CD4-positive, CD25-positive, alpha-beta regulatory T cell (primary cell): Measurements from ENCODE around the gene TLX2. TPM values are rescaled to one million over a fixed set of nuclear protein-coding genes. Genes with fewer than 3 reads are reported as not detected.

Source experiments
- ATAC-seq, 2 donors: fragments of 150-1000 bp; cut with Tn5 transposase; one replicate each; pipeline ENCODE4 v1.10.0; 2021; ENCODE audit warnings: low read depth in 2 of 2, moderate number of reproducible peaks in 2 of 2, moderate library complexity in 1 of 2
- DNase-seq, 3 donors: peaks; one replicate each; pipeline versions ENCODE4 v3.0.0 to v3.0.0-alpha.2; 2012 to 2022; ENCODE audit warnings: mixed read lengths in 1 of 3
- H3K27ac ChIP-seq: one replicate; pipeline ENCODE4 v1.7.0; 2013; ENCODE audit warnings: mild to moderate bottlenecking, low read length; ENCODE audit not compliant: insufficient read depth, poor library complexity, severe bottlenecking
- H3K27me3 ChIP-seq: one replicate; pipeline ENCODE4 v1.7.0; 2013; ENCODE audit warnings: low read length; ENCODE audit not compliant: control insufficient read depth, insufficient read depth
- H3K36me3 ChIP-seq: one replicate; pipeline ENCODE4 v1.7.0; 2013; ENCODE audit warnings: mild to moderate bottlenecking, low read length, moderate library complexity; ENCODE audit not compliant: control insufficient read depth, insufficient read depth
- H3K4me1 ChIP-seq: 2 replicates; pipeline ENCODE4 v1.7.0; 2013; ENCODE audit warnings: mild to moderate bottlenecking, low read length; ENCODE audit not compliant: insufficient read depth, control insufficient read depth, poor library complexity, severe bottlenecking
- H3K4me3 ChIP-seq: one replicate; pipeline ENCODE4 v1.7.0; 2013; ENCODE audit warnings: low read depth, mild to moderate bottlenecking, low read length, moderate library complexity
- H3K9me3 ChIP-seq, 2 experiments: 1 replicate in 1 of 2; 2 replicates in 1 of 2; pipeline ENCODE4 v1.7.0; 2013; ENCODE audit warnings: low read length in 2 of 2, mild to moderate bottlenecking in 1 of 2, moderate library complexity in 1 of 2; ENCODE audit not compliant: control insufficient read depth in 2 of 2
- H3K27ac Mint-ChIP-seq, 3 donors: one replicate each; pipeline ENCODE4 v1.8.0; 2020 to 2022; ENCODE audit warnings: mild to moderate bottlenecking in 3 of 3, mixed read lengths in 3 of 3, moderate library complexity in 2 of 3
- H3K27me3 Mint-ChIP-seq: one replicate; pipeline ENCODE4 v1.8.0; 2022; ENCODE audit warnings: mild to moderate bottlenecking, mixed read lengths
- H3K36me3 Mint-ChIP-seq: one replicate; pipeline ENCODE4 v1.8.0; 2020; ENCODE audit warnings: mixed read lengths
- H3K4me1 Mint-ChIP-seq, 4 donors: one replicate each; pipeline ENCODE4 v1.8.0; 2020 to 2022; ENCODE audit warnings: mixed read lengths in 4 of 4, mild to moderate bottlenecking in 1 of 4
- H3K4me3 Mint-ChIP-seq, 4 donors: one replicate each; pipeline ENCODE4 v1.8.0; 2020 to 2022; ENCODE audit warnings: mild to moderate bottlenecking in 4 of 4, mixed read lengths in 4 of 4, moderate library complexity in 3 of 4
- H3K9me3 Mint-ChIP-seq, 7 donors: one replicate each; pipeline ENCODE4 v1.8.0; 2020 to 2022; ENCODE audit warnings: mixed read lengths in 7 of 7, mild to moderate bottlenecking in 3 of 7, moderate library complexity in 2 of 7
- polyA plus RNA-seq, 4 donors: library from polyadenylated mRNA; unstranded; fragments of 300-500 nt; fragmentation: Illumina TruSeq; gene quantifications; one replicate each; pipeline ENCODE4 v1.2.3, GENCODE V29; 2021
- total RNA-seq: library from RNA; stranded (reverse); gene quantifications from one replicate; pipeline ENCODE4 v1.2.3, GENCODE V29; 2022

The TLX2 gene
- total and polyA plus RNA-seq, 5 donors from 2014 or later: 0.10 to 0.14 TPM; not detected in 3

DNA sequence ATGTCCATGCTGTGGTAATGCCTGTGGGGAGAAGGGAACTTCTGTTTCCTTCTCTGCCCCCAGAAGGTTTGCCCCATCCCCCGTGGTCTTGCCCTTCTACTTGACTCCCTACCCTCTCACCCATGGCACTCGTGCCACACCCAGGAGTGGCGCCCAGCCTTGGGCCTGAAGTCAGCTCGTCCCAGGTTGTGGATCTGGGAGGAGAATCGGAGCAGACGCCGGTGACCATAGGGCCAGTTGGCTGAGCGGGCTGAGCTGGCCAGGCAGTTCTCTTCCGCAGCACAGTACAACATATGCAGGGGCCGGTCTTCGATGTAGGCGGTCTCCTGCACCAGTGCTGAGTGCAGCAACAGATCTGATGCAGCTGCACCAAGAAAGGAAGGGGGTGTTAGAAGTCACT lies 20.2 kb downstream of the TLX2 start:
- H3K27me3 ChIP-seq: peaks cover 14% of the 10 kb centered on the region
- no peak overlapping the region for H3K4me3 Mint-ChIP-seq

DNA sequence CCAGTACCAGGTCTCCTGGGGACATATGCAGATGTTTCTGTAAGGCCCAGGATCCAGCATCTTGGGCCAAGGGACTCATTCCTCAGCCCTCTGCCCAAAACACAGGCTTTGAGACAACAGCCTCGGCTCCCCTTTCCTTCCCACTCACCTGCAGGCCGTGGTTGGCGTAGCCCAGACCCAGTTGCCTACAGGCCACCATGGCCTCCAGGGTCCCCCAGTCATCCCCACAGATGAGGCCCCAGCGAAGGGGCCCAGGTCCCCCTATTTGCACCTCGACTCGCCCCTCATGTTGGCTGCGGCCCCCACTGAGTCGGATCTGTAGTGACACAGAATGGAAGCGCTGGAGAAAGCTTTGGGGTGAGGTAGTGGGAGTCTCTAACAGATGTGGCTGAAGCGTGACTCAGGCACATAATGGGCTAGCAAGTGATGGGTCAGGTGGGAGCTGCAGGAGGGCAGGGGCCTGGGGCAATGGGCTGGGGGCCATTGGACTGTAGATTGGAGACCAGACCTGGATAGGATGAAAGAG lies 21.3 kb downstream of the TLX2 start:
- peaks cover 10% of the 10 kb centered on the region for H3K36me3 Mint-ChIP-seq
- no peak overlapping the region for H3K4me3 ChIP-seq
- peaks cover 13% of the 10 kb centered on the region for H3K27me3 Mint-ChIP-seq
- H3K9me3 ChIP-seq: no peaks in the 10 kb centered on the region
- H3K36me3 ChIP-seq: no peaks in the 10 kb centered on the region
- no peak overlapping the region for H3K27ac ChIP-seq
- H3K4me1 Mint-ChIP-seq: peaks cover 7 to 19% (median 16%) of the 10 kb centered on the region in 4 donors
- no peak for DNase-seq
- H3K4me3 Mint-ChIP-seq: no peak overlapping the region
- H3K27me3 ChIP-seq: peaks cover 19% of the 10 kb centered on the region
- peaks cover 13% of the 10 kb centered on the region for H3K4me1 ChIP-seq
- H3K9me3 Mint-ChIP-seq: no peaks in the 10 kb centered on the region
- H3K27ac Mint-ChIP-seq: no peak overlapping the region
- no peak for ATAC-seq

More for the DNA sequence above, 20.2 kb downstream of the TLX2 start:
- H3K4me1 Mint-ChIP-seq: peaks cover 7 to 20% (median 16%) of the 10 kb centered on the region in 4 donors
- no peaks in the 10 kb centered on the region for H3K9me3 Mint-ChIP-seq
- H3K27ac Mint-ChIP-seq: no peak overlapping the region
- no peak for ATAC-seq
- no peaks in the 10 kb centered on the region for H3K9me3 ChIP-seq
- H3K27ac ChIP-seq: no peak overlapping the region
- peaks cover 19% of the 10 kb centered on the region for H3K4me1 ChIP-seq
- no peak overlapping the region for H3K4me3 ChIP-seq
- no peaks in the 10 kb centered on the region for H3K36me3 ChIP-seq
- no peak for DNase-seq
- peaks cover 13% of the 10 kb centered on the region for H3K27me3 Mint-ChIP-seq
- H3K36me3 Mint-ChIP-seq: peaks cover 10% of the 10 kb centered on the region

DNA sequence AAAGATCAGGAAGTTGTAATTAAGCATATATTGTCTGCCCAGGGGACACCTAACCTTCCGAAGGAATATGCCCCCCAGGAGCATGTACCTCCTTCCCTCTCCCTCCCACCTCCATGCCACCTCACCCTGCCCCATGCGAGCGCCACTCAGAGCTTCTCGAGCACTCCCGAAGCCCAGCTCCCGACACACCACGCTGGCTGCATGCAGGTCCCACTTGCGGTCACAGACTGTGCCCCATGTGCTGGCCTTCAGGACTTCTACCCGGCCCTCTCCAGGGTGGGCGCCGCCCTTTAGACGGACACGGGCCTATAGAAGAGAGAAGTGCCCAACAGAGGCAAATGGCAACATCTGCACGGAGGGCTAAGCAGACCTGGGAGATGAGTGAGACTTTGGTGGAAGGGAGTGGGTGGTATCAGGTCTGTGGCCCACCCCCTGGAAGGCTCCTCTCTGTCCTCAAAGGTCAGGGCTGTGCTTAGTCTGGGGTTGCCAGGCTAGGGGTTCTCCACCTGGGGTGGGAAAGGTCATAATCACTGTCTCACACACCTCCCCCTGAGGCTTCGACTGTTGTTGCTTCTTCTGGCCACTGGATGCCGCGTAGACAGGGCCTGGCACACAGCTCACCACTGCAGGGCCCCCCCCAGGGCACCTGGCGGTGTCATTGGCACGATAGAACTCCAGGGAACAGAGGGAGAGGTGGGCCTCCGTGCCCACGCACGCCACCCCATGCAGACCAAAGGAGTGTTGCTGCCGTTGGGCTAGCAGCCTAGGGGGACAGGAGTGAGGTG lies 22.1 kb downstream of the TLX2 start:
- Mint-ChIP-seq H3K9me3 (no peaks in the 10 kb centered on the region), H3K36me3 (peaks cover 10% of the 10 kb centered on the region), H3K4me1 (peaks cover 7 to 11% (median 9%) of the 10 kb centered on the region in 4 donors), H3K4me3 (no peak overlapping the region), H3K27ac (no peak overlapping the region), H3K27me3 (peaks cover 19% of the 10 kb centered on the region)
- no peaks in the 10 kb centered on the region for H3K36me3 ChIP-seq
- H3K27me3 ChIP-seq: peaks cover 19% of the 10 kb centered on the region
- H3K4me3 ChIP-seq: no peak overlapping the region
- H3K4me1 ChIP-seq: peaks cover 5% of the 10 kb centered on the region
- ATAC-seq: no peak
- no peak for DNase-seq
- no peaks in the 10 kb centered on the region for H3K9me3 ChIP-seq
- H3K27ac ChIP-seq: no peak overlapping the region

- no peaks in the 10 kb centered on the region for H3K9me3 Mint-ChIP-seq
- H3K27me3 ChIP-seq: peaks cover 19% of the 10 kb centered on the region
- ATAC-seq: no peak
- peaks cover 8% of the 10 kb centered on the region for H3K36me3 Mint-ChIP-seq
- peaks cover 3 to 4% (median 3%) of the 10 kb centered on the region in 4 donors for H3K4me1 Mint-ChIP-seq
- no peak for DNase-seq
- H3K36me3 ChIP-seq: no peaks in the 10 kb centered on the region
- H3K27ac Mint-ChIP-seq: no peak overlapping the region
- peaks cover 19% of the 10 kb centered on the region for H3K27me3 Mint-ChIP-seq
- H3K27ac ChIP-seq: no peak overlapping the region
- H3K4me3 Mint-ChIP-seq: no peak overlapping the region
- no peaks in the 10 kb centered on the region for H3K9me3 ChIP-seq
- H3K4me3 ChIP-seq: no peak overlapping the region
- H3K4me1 ChIP-seq: no peaks in the 10 kb centered on the region
Measured at GRCh38 chr2:74537140-74537539, 22.9 kb downstream of the TLX2 start.

DNA sequence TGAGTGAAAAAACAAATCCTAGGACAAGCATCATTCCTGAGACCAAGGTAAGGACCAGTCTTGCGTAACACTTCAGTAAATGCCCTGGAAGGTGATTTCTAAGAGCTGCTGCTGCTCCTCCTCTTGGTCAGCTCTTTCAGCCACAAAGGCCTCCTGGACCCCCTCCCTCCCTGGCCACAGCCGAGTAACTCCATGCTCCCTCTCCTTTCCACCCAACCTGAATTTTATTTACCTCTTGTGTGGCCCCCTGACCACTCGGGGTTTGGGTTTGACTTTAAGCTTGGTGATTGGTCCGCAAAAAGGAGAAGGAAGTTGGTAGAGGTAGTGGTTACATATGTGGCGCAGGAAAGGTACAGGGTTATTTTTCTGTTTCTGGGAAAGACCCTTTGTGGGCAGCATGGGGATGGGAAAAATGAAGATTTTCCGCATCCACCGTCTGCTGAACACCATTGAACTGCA lies 24.7 kb downstream of the TLX2 start:
- Histone ChIP-seq H3K27me3 (peaks cover 23% of the 10 kb centered on the region), H3K9me3 (no peaks in the 10 kb centered on the region), H3K4me3 (no peak overlapping the region), H3K36me3 (no peaks in the 10 kb centered on the region), H3K27ac (no peak overlapping the region), H3K4me1 (no peaks in the 10 kb centered on the region)
- Mint-ChIP-seq H3K4me1 (no peaks in the 10 kb centered on the region), H3K27me3 (peaks cover 26% of the 10 kb centered on the region), H3K9me3 (peaks cover 0 to 2% (median 0%) of the 10 kb centered on the region in 7 donors), H3K27ac (no peak overlapping the region), H3K36me3 (no peaks in the 10 kb centered on the region), H3K4me3 (no peak overlapping the region)
- ATAC-seq: no peak
- DNase-seq: no peak

GRCh38 chr2:74540291-74540690 lies 26.0 kb downstream of the TLX2 start:
- Mint-ChIP-seq H3K4me1 (no peaks in the 10 kb centered on the region), H3K36me3 (no peaks in the 10 kb centered on the region), H3K4me3 (no peak overlapping the region), H3K27me3 (peaks cover 32% of the 10 kb centered on the region), H3K27ac (no peak overlapping the region), H3K9me3 (peaks cover 0 to 2% (median 0%) of the 10 kb centered on the region in 7 donors)
- no peak for ATAC-seq
- DNase-seq: no peak
- Histone ChIP-seq H3K27me3 (peaks cover 28% of the 10 kb centered on the region), H3K4me3 (no peak overlapping the region), H3K4me1 (no peaks in the 10 kb centered on the region), H3K9me3 (no peaks in the 10 kb centered on the region), H3K36me3 (no peaks in the 10 kb centered on the region), H3K27ac (no peak overlapping the region)

DNA sequence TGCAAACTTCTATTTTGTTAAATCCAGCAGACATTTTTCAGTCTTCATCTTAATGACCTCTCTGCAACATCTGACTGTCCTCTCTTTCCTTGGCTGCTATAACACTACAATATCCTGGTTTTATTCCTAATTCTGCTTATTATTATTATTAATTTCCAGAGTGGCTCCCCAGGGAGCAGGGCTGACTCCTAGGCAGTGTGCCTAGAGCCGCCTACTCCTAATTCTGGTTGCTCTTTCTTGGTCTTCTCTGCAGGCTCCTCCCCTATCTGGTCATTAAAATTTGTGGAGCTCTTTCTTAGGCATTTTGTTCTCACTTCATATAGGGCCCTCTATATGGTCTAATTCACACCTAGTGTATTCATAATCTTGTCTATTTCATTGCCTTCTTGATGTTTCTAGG lies 28.7 kb downstream of the TLX2 start:
- H3K9me3 ChIP-seq: no peaks in the 10 kb centered on the region

More for the DNA sequence above, 28.7 kb downstream of the TLX2 start:
- H3K36me3 ChIP-seq: no peaks in the 10 kb centered on the region
- Mint-ChIP-seq H3K27ac (no peak overlapping the region), H3K4me1 (peaks cover 0 to 2% (median under 1%) of the 10 kb centered on the region in 4 donors), H3K27me3 (peaks cover 50% of the 10 kb centered on the region), H3K9me3 (peaks cover 0 to 2% (median 0%) of the 10 kb centered on the region in 7 donors), H3K4me3 (no peak overlapping the region), H3K36me3 (no peaks in the 10 kb centered on the region)
- no peaks in the 10 kb centered on the region for H3K4me1 ChIP-seq
- DNase-seq: no peak
- no peak overlapping the region for H3K4me3 ChIP-seq
- H3K27me3 ChIP-seq: peaks cover 29% of the 10 kb centered on the region
- ATAC-seq: no peak
- no peak overlapping the region for H3K27ac ChIP-seq
